Endothelial cell of umbilical vein (primary cell): ENCODE measurements around the gene SOAT1.

Source experiments
- EZH2 ChIP-seq: IDR thresholded peaks from 2 replicates; pipeline ENCODE4 v1.6.1; 2012; ENCODE audit warnings: borderline replicate concordance, low read depth, mild to moderate bottlenecking, moderate library complexity, low read length, inconsistent platforms; ENCODE audit not compliant: severe bottlenecking
- GATA2 ChIP-seq: IDR thresholded peaks from 2 replicates; pipeline ENCODE4 v1.7.0; 2011; ENCODE audit warnings: low read depth, mild to moderate bottlenecking, moderate library complexity, mixed read lengths, low read length; ENCODE audit not compliant: insufficient read length, insufficient read depth
- JUN ChIP-seq: IDR thresholded peaks from 2 replicates; pipeline ENCODE4 v1.6.1; 2011; ENCODE audit warnings: borderline replicate concordance, low read depth; ENCODE audit not compliant: insufficient read length, insufficient read depth
- POLR2A ChIP-seq: IDR thresholded peaks from 2 replicates; pipeline ENCODE4 v1.6.1; 2012; ENCODE audit warnings: low read depth, mild to moderate bottlenecking, control low read depth, low read length
- POLR2AphosphoS5 ChIP-seq: IDR thresholded peaks from 2 replicates; pipeline ENCODE4 v1.6.1; 2012; ENCODE audit warnings: low read depth, mild to moderate bottlenecking, control low read depth, low read length, moderate library complexity; ENCODE audit not compliant: insufficient read depth
- TF ChIP-seq, protein P1 (sequence below), 2 donors: IDR thresholded peaks; 1 replicate in 1 of 2; 2 replicates in 1 of 2; pipeline ENCODE4 v1.5.1; 2011; ENCODE audit warnings: low read length in 2 of 2, mild to moderate bottlenecking in 2 of 2, moderate library complexity in 2 of 2, control low read depth in 1 of 2, inconsistent platforms in 1 of 2, low read depth in 1 of 2; ENCODE audit not compliant: insufficient read depth in 1 of 2; ENCODE audit errors: extremely low read depth in 1 of 2

- TF ChIP-seq EZH2 (no peak), POLR2A (no peak), JUN (no peak), POLR2AphosphoS5 (no peak), GATA2 (no peak)
- TF ChIP-seq, protein P1, sequence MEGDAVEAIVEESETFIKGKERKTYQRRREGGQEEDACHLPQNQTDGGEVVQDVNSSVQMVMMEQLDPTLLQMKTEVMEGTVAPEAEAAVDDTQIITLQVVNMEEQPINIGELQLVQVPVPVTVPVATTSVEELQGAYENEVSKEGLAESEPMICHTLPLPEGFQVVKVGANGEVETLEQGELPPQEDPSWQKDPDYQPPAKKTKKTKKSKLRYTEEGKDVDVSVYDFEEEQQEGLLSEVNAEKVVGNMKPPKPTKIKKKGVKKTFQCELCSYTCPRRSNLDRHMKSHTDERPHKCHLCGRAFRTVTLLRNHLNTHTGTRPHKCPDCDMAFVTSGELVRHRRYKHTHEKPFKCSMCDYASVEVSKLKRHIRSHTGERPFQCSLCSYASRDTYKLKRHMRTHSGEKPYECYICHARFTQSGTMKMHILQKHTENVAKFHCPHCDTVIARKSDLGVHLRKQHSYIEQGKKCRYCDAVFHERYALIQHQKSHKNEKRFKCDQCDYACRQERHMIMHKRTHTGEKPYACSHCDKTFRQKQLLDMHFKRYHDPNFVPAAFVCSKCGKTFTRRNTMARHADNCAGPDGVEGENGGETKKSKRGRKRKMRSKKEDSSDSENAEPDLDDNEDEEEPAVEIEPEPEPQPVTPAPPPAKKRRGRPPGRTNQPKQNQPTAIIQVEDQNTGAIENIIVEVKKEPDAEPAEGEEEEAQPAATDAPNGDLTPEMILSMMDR (IDR thresholded peaks at IDR 0.05; ENCODE audit: extremely low read depth in 1 of 2, insufficient read depth in 1 of 2, low read depth in 1 of 2, low read length in 2 of 2), result no peak
Observed at GRCh38 chr1:179264507-179264906, 29.1 kb upstream of the SOAT1 start.
